BLaER1 treated with 17β-estradiol and CSF1 and Interleukin-3, amounts not matched to agents 10 nM and 100 nM (cell line): ENCODE data around the gene CPM.

ENCODE experiments used
- H3K27ac ChIP-seq, 11 experiments: shearing (Covaris generic); formaldehyde crosslinking; 2 replicates each; pipeline ENCODE4 v1.8.1; 2022
- H3K27me3 ChIP-seq, 11 experiments: shearing (Covaris generic); formaldehyde crosslinking; 2 replicates each; pipeline ENCODE4 v1.8.1; 2022
- H3K36me3 ChIP-seq, 11 experiments: shearing (Covaris generic); formaldehyde crosslinking; 2 replicates each; pipeline ENCODE4 v1.8.1; 2022
- H3K4me1 ChIP-seq, 10 experiments: shearing (Covaris generic); formaldehyde crosslinking; 2 replicates each; pipeline ENCODE4 v1.8.1; 2022
- H3K4me2 ChIP-seq, 11 experiments: shearing (Covaris generic); formaldehyde crosslinking; 2 replicates each; pipeline ENCODE4 v1.8.1; 2022
- H3K4me3 ChIP-seq, 10 experiments: shearing (Covaris generic); formaldehyde crosslinking; 2 replicates each; pipeline ENCODE4 v1.8.1; 2022
- H3K9ac ChIP-seq, 11 experiments: shearing (Covaris generic); formaldehyde crosslinking; 2 replicates each; pipeline ENCODE4 v1.8.1; 2022
- H3K9me3 ChIP-seq, 11 experiments: shearing (Covaris generic); formaldehyde crosslinking; replicated peaks in 1 of 11; 2 replicates each; pipeline ENCODE4 v1.8.1; 2022
- H4K20me1 ChIP-seq, 11 experiments: shearing (Covaris generic); formaldehyde crosslinking; 2 replicates each; pipeline ENCODE4 v1.8.1; 2022
- Cebpa-rat ChIP-seq, 11 experiments: shearing (Covaris generic); IDR thresholded peaks; 2 replicates each; pipeline ENCODE4 v1.8.1; 2022

CPM gene

DNA sequence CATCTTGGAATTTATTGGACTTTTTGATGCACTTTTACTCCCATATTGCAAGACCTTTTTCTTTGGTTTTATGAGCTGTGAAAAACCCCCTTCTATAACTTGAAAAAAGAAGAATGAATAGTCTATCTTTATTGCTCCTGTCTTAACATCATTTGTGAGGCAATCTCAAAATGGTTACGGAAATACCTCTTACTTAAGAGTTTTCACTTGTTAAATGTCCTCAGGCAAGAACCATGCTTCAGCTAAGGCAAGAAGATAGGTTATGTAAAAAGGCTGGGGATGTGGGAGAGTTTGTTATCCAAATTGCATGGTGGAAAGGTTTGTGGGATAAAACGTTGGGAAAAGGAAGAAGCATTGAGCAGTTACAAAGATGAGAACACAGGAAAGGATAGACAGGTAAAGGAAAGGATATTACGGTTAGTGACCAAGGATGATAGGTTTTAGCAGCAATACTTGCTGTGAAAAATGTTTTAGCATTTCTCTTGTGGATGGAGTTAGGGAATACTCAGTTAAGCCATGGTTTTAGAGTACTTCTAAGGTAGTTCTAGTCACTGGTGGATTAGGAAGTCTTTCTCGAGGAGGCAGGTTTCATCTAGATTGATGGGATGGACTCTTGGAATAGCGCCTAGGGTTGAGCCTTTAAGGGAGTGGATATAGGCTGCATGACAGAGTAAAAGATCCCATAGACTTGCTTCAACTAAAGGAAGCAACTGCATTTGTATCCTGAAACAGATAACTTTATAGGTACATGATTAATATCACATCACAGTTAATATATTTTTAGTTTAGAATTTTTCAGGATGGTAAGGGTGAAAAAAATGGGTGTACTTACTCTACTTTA, 94.7 kb downstream of the CPM start:
- Histone ChIP-seq H3K4me3 (no peak overlapping the region), H3K27me3 (no peaks in the 10 kb centered on the region), H3K4me1 (peaks cover 19 to 46% (median 38%) of the 10 kb centered on the region in 10 experiments), H3K27ac (no peak overlapping the region), H3K4me2 (no peak overlapping the region), H3K9ac (no peak overlapping the region), H3K9me3 (no peaks in the 10 kb centered on the region), H4K20me1 (peaks cover 92 to 100% (median 100%) of the 10 kb centered on the region in 11 experiments), H3K36me3 (peaks cover 95 to 100% (median 98%) of the 10 kb centered on the region in 11 experiments)
- TF ChIP-seq Cebpa-rat (IDR thresholded peaks at IDR 0.05): no peak

DNA sequence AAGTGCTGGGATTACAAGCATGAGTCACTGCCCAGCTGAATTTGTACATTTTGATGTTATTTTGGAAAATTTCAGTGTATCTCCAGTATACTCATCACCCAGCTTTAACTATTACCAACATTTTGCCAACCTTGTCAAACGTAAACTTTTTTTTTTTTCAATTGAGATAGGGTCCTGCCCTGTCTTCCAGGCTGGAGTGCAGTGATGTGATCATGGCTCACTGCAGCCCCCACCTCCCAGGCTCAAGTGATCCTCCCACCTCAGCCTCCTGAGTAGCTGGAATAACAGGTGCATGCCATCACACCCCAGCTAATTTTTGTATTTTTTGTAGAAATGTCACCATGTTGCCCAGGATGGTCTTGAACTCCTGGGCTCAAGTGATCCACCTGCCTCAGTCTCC, 95.8 kb downstream of the CPM start:
- Histone ChIP-seq H3K36me3 (peaks cover 92 to 97% (median 94%) of the 10 kb centered on the region in 11 experiments), H4K20me1 (peaks cover 89 to 98% (median 96%) of the 10 kb centered on the region in 11 experiments), H3K9me3 (no peaks in the 10 kb centered on the region), H3K27ac (no peak overlapping the region), H3K4me2 (no peak overlapping the region; a peak in 2 of 22 replicates), H3K27me3 (no peaks in the 10 kb centered on the region), H3K4me1 (peaks cover 24 to 50% (median 42%) of the 10 kb centered on the region in 10 experiments), H3K9ac (no peak overlapping the region), H3K4me3 (no peak overlapping the region)
- no peak for TF ChIP-seq Cebpa-rat (IDR thresholded peaks at IDR 0.05)

DNA sequence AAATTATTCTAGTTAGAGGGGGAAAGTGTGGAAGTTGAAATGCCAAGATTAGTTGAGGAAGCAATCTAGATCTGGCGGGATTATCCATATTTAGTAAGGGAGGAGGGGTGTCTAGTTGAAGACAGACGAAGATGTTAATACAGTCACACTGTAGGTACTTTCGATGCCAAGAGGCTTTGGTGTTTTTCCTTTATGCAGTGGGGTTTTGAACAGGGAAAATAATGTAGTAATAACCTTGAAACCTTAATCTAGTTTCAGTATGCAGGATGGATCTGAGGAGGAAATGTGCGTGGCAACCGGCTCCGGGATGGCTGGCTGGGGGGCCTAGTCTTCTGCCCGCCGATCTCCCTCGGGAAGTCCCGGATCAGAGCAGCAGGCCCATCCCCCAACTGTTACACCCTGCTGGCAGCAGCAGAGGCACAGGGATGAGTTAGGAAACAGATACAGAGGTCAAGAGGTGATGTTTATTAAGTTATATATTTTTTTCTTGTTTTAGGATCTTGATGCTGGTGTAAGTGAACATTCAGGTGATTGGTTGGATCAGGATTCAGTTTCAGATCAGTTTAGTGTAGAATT, 97.5 kb downstream of the CPM start:
- TF ChIP-seq Cebpa-rat (IDR thresholded peaks at IDR 0.05): no peak
- H3K27ac ChIP-seq: peak overlapping the region in 10 of 11 experiments; percentile 8 to 51 (median 43); a peak in 15 of 22 replicates
- H3K9me3 ChIP-seq: no peaks in the 10 kb centered on the region
- H3K4me1 ChIP-seq: peaks cover 39 to 65% (median 48%) of the 10 kb centered on the region in 10 experiments
- peaks cover 92 to 97% (median 94%) of the 10 kb centered on the region in 11 experiments for H3K36me3 ChIP-seq
- H3K27me3 ChIP-seq: no peaks in the 10 kb centered on the region
- H4K20me1 ChIP-seq: peaks cover 89 to 98% (median 96%) of the 10 kb centered on the region in 11 experiments
- no peak overlapping the region for H3K4me3 ChIP-seq
- peak overlapping the region in 10 of 11 experiments; percentile 10 to 65 (median 49); a peak in 18 of 22 replicates for H3K4me2 ChIP-seq
- peak overlapping the region in 9 of 11 experiments; percentile 9 to 47 (median 40); a peak in 6 of 22 replicates for H3K9ac ChIP-seq

DNA sequence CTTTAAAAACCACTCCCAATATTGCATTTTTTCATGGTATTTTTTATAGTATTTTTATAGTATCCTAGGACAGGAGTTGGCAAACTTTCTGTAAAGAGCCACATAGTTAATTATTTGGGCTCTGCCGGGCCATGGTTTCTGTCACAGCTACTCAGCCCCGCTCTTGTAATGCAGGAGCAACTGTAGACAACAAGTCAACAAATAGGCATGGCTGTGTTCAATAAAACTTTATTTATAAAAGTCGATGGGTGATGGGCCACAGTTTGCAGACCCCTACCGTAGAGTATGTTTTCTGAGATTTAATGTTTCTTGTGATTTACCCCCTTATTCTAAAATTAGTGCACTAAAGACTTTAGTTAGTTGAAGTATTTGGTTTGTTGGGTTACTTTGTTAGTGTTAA, 99.5 kb downstream of the CPM start:
- peak overlapping the region in 4 of 11 experiments; percentile 32 to 48 (median 38); a peak in 3 of 22 replicates for H3K4me2 ChIP-seq
- peaks cover 89 to 98% (median 96%) of the 10 kb centered on the region in 11 experiments for H4K20me1 ChIP-seq
- no peaks in the 10 kb centered on the region for H3K27me3 ChIP-seq
- no peak for TF ChIP-seq Cebpa-rat (IDR thresholded peaks at IDR 0.05)
- H3K27ac ChIP-seq: no peak overlapping the region
- no peaks in the 10 kb centered on the region for H3K9me3 ChIP-seq
- H3K36me3 ChIP-seq: peaks cover 92 to 97% (median 94%) of the 10 kb centered on the region in 11 experiments
- H3K4me1 ChIP-seq: peaks cover 39 to 73% (median 46%) of the 10 kb centered on the region in 10 experiments
- H3K9ac ChIP-seq: peak overlapping the region in 1 of 11 experiments; percentile 4; a peak in 1 of 22 replicates
- no peak overlapping the region for H3K4me3 ChIP-seq

DNA sequence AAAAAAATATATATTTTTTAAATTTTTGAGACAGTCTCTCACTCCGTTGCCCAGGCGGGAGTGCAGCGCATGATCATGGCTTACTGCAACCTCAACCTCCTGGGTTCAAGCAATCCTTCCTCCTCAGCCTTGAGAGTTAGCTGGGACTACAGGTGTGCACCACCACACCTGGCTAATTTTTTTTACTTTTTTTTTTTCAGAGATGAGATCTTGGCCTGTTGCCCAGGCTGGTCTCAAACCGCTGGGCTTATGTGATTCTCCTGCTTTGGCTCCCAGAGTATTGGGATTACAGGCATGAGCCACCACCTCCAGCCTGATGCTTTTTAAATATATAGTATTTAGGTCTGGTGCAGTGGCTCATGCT, 100.5 kb downstream of the CPM start:
- no peak overlapping the region for H3K4me3 ChIP-seq
- no peaks in the 10 kb centered on the region for H3K27me3 ChIP-seq
- peaks cover 91 to 98% (median 96%) of the 10 kb centered on the region in 11 experiments for H4K20me1 ChIP-seq
- H3K9ac ChIP-seq: no peak overlapping the region; a peak in 1 of 22 replicates
- peaks cover 39 to 65% (median 46%) of the 10 kb centered on the region in 10 experiments for H3K4me1 ChIP-seq
- H3K9me3 ChIP-seq: no peaks in the 10 kb centered on the region
- peaks cover 94 to 97% (median 95%) of the 10 kb centered on the region in 11 experiments for H3K36me3 ChIP-seq
- no peak overlapping the region for H3K27ac ChIP-seq
- no peak for TF ChIP-seq Cebpa-rat (IDR thresholded peaks at IDR 0.05)
- H3K4me2 ChIP-seq: peak overlapping the region in 2 of 11 experiments; percentile 10 to 17; a peak in 2 of 22 replicates

DNA sequence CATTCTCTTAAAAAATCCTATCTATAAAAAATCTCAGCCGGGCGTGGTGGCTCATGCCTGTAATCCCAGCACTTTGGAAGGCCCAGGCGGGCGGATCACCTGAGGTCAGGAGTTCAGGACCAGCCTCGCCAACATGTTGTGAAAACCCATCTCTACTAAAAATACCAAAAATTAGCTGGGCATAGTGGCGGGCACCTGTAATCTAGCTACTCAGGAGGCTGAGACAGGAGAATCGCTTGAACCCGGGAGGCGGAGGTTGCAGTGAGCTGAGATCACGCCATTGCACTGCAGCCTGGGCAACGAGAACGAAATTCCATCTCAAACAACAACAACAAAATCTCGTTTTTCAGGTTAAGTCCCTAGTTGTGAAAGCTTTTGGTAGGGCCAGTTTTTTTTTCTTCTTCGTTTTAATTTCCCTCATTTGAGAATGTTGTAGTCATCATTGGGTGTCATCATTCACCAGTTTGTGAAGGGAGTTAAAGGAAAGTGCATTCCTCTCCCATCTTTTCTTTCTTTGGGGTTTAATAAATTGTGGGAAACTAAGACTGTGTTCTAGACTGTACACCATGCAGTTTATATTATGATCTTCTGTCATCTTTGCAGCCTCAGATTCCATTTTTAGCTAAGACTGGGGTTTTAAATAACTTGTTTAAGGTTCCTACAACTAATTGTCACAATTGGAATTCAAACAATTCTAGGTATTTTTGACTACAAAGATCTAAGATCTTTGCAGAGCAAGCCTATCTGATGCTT, 101.0 kb downstream of the CPM start:
- Histone ChIP-seq H3K9me3 (no peaks in the 10 kb centered on the region), H3K4me1 (peaks cover 35 to 62% (median 46%) of the 10 kb centered on the region in 10 experiments), H3K4me3 (no peak overlapping the region), H4K20me1 (peaks cover 91 to 98% (median 96%) of the 10 kb centered on the region in 11 experiments), H3K27me3 (no peaks in the 10 kb centered on the region), H3K27ac (0 out of 22 replicates have a peak overlapping the region, but pooled peaks of 1 of the 11 experiments have one; percentile 20), H3K9ac (peak overlapping the region in 1 of 11 experiments; percentile 24; a peak in 1 of 22 replicates), H3K36me3 (peaks cover 94 to 97% (median 95%) of the 10 kb centered on the region in 11 experiments), H3K4me2 (peak overlapping the region in 1 of 11 experiments; percentile 17; a peak in 2 of 22 replicates)
- TF ChIP-seq Cebpa-rat (IDR thresholded peaks at IDR 0.05): no peak

DNA sequence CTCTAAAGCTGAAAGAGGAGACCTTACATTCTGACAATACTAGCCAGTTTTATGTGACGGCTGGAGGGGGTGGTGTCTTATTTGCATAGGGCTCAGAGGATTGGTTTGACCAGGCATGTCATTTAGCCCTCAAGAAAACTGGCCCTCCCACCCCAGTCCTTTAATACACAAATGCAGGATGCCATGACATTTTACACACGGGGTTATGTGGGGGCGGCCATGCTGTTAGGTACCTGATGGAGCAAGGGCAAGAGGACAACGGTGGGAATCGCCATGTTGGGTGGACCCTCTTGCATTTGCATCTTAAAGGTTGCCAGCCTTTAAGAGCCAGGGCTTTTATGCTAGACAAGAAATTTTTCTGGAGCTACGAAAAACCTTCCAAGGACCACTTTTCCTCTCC, 101.7 kb downstream of the CPM start:
- Histone ChIP-seq H3K9ac (0 out of 22 replicates have a peak overlapping the region, but pooled peaks of 1 of the 11 experiments have one; percentile 24), H3K4me1 (peaks cover 35 to 62% (median 47%) of the 10 kb centered on the region in 10 experiments), H3K4me3 (no peak overlapping the region), H3K9me3 (no peaks in the 10 kb centered on the region), H4K20me1 (peaks cover 92 to 98% (median 96%) of the 10 kb centered on the region in 11 experiments), H3K36me3 (peaks cover 94 to 97% (median 95%) of the 10 kb centered on the region in 11 experiments), H3K27me3 (no peaks in the 10 kb centered on the region), H3K4me2 (no peak overlapping the region; a peak in 2 of 22 replicates), H3K27ac (0 out of 22 replicates have a peak overlapping the region, but pooled peaks of 1 of the 11 experiments have one; percentile 20)
- TF ChIP-seq Cebpa-rat (IDR thresholded peaks at IDR 0.05): no peak

DNA sequence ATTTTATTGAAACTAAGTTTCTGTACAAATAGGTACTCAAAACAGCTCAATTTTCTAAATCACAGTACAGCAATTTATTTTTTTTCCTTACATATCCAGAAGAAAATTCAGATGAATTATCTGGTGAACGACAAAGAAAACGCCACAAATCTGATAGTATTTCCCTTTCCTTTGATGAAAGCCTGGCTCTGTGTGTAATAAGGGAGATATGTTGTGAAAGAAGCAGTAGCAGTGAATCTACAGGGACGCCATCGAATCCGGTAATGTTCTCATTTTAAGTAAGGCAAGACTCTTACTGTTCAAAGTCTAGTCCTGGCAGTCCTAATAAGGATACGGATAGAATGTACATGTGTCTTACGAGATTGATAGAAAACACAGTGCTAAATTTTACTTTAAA, 104.3 kb downstream of the CPM start:
- Histone ChIP-seq H3K4me3 (no peak overlapping the region), H4K20me1 (peaks cover 92 to 98% (median 96%) of the 10 kb centered on the region in 11 experiments), H3K9me3 (no peaks in the 10 kb centered on the region), H3K9ac (peak overlapping the region in 1 of 11 experiments; percentile 31; a peak in 1 of 22 replicates), H3K27ac (0 out of 22 replicates have a peak overlapping the region, but pooled peaks of 1 of the 11 experiments have one; percentile 33), H3K27me3 (no peaks in the 10 kb centered on the region), H3K4me1 (peaks cover 24 to 40% (median 31%) of the 10 kb centered on the region in 10 experiments; a peak in 19 of 20 replicates), H3K4me2 (no peak overlapping the region), H3K36me3 (peaks cover 94 to 97% (median 95%) of the 10 kb centered on the region in 11 experiments)
- TF ChIP-seq Cebpa-rat (IDR thresholded peaks at IDR 0.05): no peak
